SKM-1 treated with dmso at 0.1 percent for 144 hours (cell line): ENCODE data around the gene OR4C12.
"Not testable (repeated sequence)": the region's sequence is repeated elsewhere in the genome, so short reads cannot be mapped to it uniquely, and the experiment has no call there.

Source experiments
- DNase-seq: peaks from one replicate; lab custom pipeline; 2025; ENCODE audit not compliant: unreplicated experiment; lab: John Stamatoyannopoulos, UW

Gene OR4C12

DNA sequence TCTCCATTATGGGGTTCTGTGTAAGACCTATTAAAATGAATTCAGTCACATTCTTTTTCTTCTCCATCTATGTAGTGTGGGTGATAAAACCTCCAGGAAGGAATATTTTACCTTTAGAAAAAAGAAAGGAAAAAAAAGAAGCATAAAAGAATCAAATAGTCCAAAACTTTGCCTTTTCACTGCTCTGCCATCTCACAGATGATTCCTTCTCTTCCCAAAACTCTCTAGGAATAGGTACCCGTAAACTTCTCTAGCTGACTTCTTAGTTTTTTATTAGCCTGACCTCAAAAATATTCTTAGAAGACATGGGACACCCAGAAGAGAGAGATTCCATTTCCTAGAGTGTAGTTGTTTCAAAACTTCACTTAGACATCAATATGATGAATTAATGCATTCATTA lies at the start of gene OR4C12:
TSS of gene OR4C12 (minus strand) at position 101 of the 400 bp plus-strand sequence. CDS start at position 67, 34 bp downstream.
- DNase-seq = not testable (repeated sequence)

DNA sequence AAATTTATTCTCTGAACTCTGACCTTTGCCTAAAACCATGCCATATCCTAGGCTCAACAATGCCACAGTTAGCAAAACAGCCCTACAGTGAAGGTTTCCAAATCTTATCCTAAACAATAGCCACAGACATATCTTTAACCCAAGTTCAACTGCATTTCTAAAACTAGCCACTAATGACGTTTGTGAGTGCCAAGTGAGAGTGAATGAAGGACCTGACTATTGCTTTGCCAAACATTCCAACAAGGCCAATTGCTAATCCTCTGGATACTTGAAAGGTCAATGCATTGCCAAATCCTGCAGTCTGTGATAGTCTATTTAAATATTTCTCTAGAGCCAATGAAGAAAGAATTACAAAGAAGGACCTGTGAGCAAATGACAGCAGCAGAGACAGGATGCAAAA lies 47.9 kb upstream of the OR4C12 start:
- DNase-seq = no peak

DNA sequence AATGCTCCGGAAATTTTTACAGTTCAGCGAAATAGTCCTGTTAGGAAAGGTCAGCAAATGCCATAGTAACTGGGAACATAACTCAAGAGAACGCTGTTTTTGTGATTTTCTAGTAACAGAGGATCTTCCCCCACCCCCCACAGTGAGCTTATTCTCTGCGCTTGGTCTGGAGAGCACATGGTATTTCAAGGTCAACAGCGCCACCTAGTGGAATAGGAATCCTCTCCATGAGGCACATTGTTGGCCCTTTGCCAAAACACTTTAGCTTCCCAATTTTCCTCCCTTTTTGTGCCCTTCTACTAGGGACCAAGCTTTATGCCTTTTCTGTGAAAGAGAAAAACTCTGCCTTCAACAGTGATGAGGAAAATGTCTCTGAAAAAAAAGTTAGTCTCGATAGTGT lies 13.2 kb upstream of the OR4C12 start:
- peak; percentile 63 for DNase-seq

DNA sequence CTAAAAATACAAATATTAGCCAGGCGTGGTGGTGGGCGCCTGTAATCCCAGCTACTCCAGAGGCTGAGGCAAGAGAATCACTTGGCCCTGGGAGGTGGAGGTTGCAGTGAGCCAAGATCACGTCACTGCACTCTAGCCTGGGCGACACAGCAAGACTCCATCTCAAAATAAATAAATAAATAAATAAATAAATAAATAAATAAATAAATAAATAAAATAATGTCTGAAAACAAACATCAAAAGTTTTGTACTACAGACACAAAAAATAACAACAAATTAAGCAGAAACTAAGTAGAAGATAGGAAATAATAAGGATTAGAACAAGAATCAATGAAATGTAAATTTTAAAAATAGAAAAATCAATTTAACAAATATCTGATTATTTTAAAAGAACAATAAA lies 8.9 kb downstream of the OR4C12 start:
- not testable (repeated sequence) for DNase-seq

DNA sequence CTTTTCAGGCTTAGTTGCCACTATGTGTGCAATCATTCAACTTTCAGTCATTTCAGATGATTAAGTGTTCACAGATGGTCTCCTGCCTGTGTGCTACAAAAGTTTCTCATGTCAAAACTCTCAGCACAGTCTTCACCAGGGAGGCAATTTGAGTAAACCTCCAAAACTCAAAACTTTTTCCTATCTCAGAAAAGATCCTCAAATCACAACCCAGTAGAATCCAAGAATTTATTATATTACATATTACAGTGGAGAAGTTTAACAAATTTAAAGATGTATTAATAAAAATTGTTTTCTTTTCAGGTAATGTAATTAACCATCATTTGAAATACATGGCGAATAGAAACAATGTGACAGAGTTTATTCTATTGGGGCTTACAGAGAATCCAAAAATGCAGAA lies 30.2 kb downstream of the OR4C12 start, which contains the start of gene OR4C13:
TSS of gene OR4C13 (plus strand) at position 301 of the 400 bp plus-strand sequence. CDS start at position 333, 32 bp downstream.
- DNase-seq = no peak

DNA sequence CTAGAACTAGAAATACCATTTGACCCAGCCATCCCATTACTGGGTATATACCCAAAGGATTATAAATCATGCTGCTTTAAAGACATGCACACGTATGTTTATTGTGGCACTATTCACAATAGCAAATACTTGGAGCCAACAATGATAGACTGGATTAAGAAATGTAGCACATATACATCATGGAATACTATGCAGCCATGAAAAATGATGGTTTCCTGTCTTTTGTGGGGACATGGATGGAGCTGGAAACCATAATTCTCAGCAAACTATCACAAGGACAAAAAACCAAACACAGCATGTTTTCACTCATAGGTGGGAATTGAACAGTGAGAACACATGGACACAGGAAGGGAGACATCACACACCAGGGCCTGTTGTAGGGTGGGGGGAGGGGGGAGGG lies 33.6 kb downstream of the OR4C12 start:
- DNase-seq = not testable (repeated sequence)
